ENCODE measurements around the gene PET117. TPM values are rescaled to one million over a fixed set of nuclear protein-coding genes. Genes with fewer than 3 reads are reported as not detected.

The PET117 gene
- total RNA-seq, 1 donor from 2014 or later: 13.7 TPM

- no peaks in the 10 kb centered on the region for H3K4me1 Mint-ChIP-seq (ENCODE audit: low read depth, unreplicated experiment)
- H3K27ac Mint-ChIP-seq (ENCODE audit: unreplicated experiment): no peak overlapping the region
- H3K27me3 Mint-ChIP-seq (ENCODE audit: unreplicated experiment): no peaks in the 10 kb centered on the region
- no peaks in the 10 kb centered on the region for H3K9me3 Mint-ChIP-seq (ENCODE audit: unreplicated experiment)
- no peaks in the 10 kb centered on the region for H3K36me3 Mint-ChIP-seq (ENCODE audit: unreplicated experiment)
- no peak for DNase-seq
- TF ChIP-seq CTCF (IDR thresholded peaks at IDR 0.05; ENCODE audit: partially characterized antibody, unreplicated experiment): no peak
- H3K4me3 Mint-ChIP-seq (ENCODE audit: unreplicated experiment): no peak overlapping the region
These were observed 16.7 kb downstream of the PET117 start for GRCh38 chr20:18154342-18154741.

GRCh38 chr20:18156045-18156444 is 18.4 kb downstream of the PET117 start:
- no peak overlapping the region for H3K4me3 Mint-ChIP-seq (ENCODE audit: unreplicated experiment)
- no peaks in the 10 kb centered on the region for H3K4me1 Mint-ChIP-seq (ENCODE audit: low read depth, unreplicated experiment)
- DNase-seq: no peak
- H3K36me3 Mint-ChIP-seq (ENCODE audit: unreplicated experiment): no peaks in the 10 kb centered on the region
- no peaks in the 10 kb centered on the region for H3K9me3 Mint-ChIP-seq (ENCODE audit: unreplicated experiment)
- no peak overlapping the region for H3K27ac Mint-ChIP-seq (ENCODE audit: unreplicated experiment)
- no peaks in the 10 kb centered on the region for H3K27me3 Mint-ChIP-seq (ENCODE audit: unreplicated experiment)
- no peak for TF ChIP-seq CTCF (IDR thresholded peaks at IDR 0.05; ENCODE audit: partially characterized antibody, unreplicated experiment)

GRCh38 chr20:18164356-18164755 is 26.7 kb downstream of the PET117 start:
- DNase-seq: no peak
- Mint-ChIP-seq H3K27ac (ENCODE audit: unreplicated experiment) (no peak overlapping the region), H3K4me1 (ENCODE audit: low read depth, unreplicated experiment) (no peaks in the 10 kb centered on the region), H3K9me3 (ENCODE audit: unreplicated experiment) (no peaks in the 10 kb centered on the region), H3K36me3 (ENCODE audit: unreplicated experiment) (no peaks in the 10 kb centered on the region), H3K27me3 (ENCODE audit: unreplicated experiment) (no peaks in the 10 kb centered on the region), H3K4me3 (ENCODE audit: unreplicated experiment) (no peak overlapping the region)
- no peak for TF ChIP-seq CTCF (IDR thresholded peaks at IDR 0.05; ENCODE audit: partially characterized antibody, unreplicated experiment)

- Mint-ChIP-seq H3K27me3 (ENCODE audit: unreplicated experiment) (no peaks in the 10 kb centered on the region), H3K4me3 (ENCODE audit: unreplicated experiment) (no peak overlapping the region), H3K4me1 (ENCODE audit: low read depth, unreplicated experiment) (no peaks in the 10 kb centered on the region), H3K27ac (ENCODE audit: unreplicated experiment) (no peak overlapping the region), H3K9me3 (ENCODE audit: unreplicated experiment) (no peaks in the 10 kb centered on the region), H3K36me3 (ENCODE audit: unreplicated experiment) (no peaks in the 10 kb centered on the region)
- no peak for TF ChIP-seq CTCF (IDR thresholded peaks at IDR 0.05; ENCODE audit: partially characterized antibody, unreplicated experiment)
- DNase-seq: no peak
These were observed 27.9 kb downstream of the PET117 start for GRCh38 chr20:18165553-18165952.

GRCh38 chr20:18166241-18166881 is 28.7 kb downstream of the PET117 start:
- DNase-seq: no peak
- H3K27ac Mint-ChIP-seq (ENCODE audit: unreplicated experiment): no peak overlapping the region

More at GRCh38 chr20:18166241-18166881, 28.7 kb downstream of the PET117 start:
- TF ChIP-seq CTCF (IDR thresholded peaks at IDR 0.05; ENCODE audit: partially characterized antibody, unreplicated experiment): no peak
- Mint-ChIP-seq H3K27me3 (ENCODE audit: unreplicated experiment) (no peaks in the 10 kb centered on the region), H3K36me3 (ENCODE audit: unreplicated experiment) (no peaks in the 10 kb centered on the region), H3K4me3 (ENCODE audit: unreplicated experiment) (no peak overlapping the region), H3K4me1 (ENCODE audit: low read depth, unreplicated experiment) (no peaks in the 10 kb centered on the region), H3K9me3 (ENCODE audit: unreplicated experiment) (no peaks in the 10 kb centered on the region)

All from glutamatergic neuron (in vitro differentiated cells).